GM19397 (cell line): ENCODE results near the gene KCNAB1.
"Not testable (repeated sequence)": the region's sequence is repeated elsewhere in the genome, so short reads cannot be mapped to it uniquely, and the experiment has no call there.

Experiments
- ATAC-seq: cut with Tn5 transposase; IDR thresholded peaks from one replicate; pipeline ENCODE4 v1.9.1; 2021; ENCODE audit warnings: mild to moderate bottlenecking, moderate library complexity; ENCODE audit not compliant: unreplicated experiment

The KCNAB1 gene

GRCh38 chr3:156554842-156555687, 434.7 kb downstream of the KCNAB1 start, which contains the start of gene SSR3:
TSS of gene SSR3 (minus strand) at chr3:156555117. CDS start at chr3:156555089, 28 bp downstream.
- peak; percentile 100 for ATAC-seq

GRCh38 chr3:156558389-156558788, 438.0 kb downstream of the KCNAB1 start:
- ATAC-seq, result no peak

GRCh38 chr3:156559321-156559720, 438.9 kb downstream of the KCNAB1 start:
- no peak for ATAC-seq

- no peak for ATAC-seq
These were observed 441.2 kb downstream of the KCNAB1 start for GRCh38 chr3:156561533-156561932.

DNA sequence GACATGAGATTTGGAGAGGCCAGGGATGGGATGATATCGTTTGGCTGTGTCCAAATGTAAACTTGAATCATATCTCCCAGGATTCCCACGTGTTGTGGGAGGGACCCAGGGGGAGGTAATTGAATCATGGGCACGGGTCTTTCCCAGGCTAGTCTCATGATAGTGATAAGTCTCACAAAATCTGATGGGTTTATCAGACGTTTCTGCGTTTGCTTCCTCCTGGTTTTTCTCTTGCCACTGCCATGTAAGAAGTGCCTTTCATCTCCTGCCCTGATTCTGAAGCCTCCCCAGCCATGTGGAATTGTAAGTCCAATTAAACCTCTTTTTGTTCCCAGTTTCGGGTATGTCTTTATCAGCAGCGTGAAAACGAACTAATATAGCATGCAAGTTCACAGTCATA, 442.1 kb downstream of the KCNAB1 start:
- ATAC-seq, result not testable (repeated sequence)

DNA sequence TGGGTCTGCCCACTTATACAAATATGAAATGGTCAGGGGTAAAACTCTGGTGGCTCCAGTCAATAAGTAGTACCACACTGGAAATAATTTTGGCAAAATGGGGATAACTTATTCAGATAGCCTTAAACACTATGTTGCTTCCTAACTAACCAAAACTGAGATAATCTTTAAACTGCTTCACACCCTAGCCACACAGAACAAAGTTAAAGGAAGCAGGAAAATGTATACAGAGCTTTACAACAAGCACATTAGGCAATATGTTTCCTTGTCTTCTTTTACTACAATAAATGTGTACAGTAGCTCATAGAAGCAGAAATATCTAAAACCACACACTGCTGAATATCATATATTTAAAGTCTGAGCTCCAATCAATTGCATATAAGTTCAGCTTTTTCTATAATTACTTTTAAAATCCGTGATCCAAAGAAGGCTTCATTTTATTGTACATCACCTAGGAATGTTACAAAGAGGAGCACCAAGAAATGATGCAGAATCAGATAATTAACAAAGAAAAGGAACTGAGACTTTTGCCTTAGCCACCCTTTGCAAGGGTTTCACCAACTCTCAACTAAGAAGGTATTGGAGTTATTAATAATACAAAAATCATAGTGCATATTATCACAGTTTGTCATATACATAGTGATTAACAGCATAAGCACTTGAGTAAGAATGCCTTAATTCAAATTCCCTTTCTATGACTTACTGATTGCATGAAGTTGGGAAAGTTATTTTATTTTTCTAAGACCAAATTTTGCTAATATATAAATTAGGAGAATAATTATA, 443.7 kb downstream of the KCNAB1 start:
- no peak for ATAC-seq

- not testable (repeated sequence) for ATAC-seq
These were observed 448.6 kb downstream of the KCNAB1 start for GRCh38 chr3:156569016-156569415.

- ATAC-seq, result not testable (repeated sequence)
These were observed 449.5 kb downstream of the KCNAB1 start for GRCh38 chr3:156569881-156570280.

GRCh38 chr3:156575641-156576040, 455.3 kb downstream of the KCNAB1 start:
- no peak for ATAC-seq

- ATAC-seq, result no peak
These were observed 455.7 kb downstream of the KCNAB1 start for GRCh38 chr3:156576051-156576450.

GRCh38 chr3:156576651-156577348, 456.4 kb downstream of the KCNAB1 start:
- no peak for ATAC-seq

GRCh38 chr3:156577736-156578135, 457.4 kb downstream of the KCNAB1 start:
- ATAC-seq, result no peak

DNA sequence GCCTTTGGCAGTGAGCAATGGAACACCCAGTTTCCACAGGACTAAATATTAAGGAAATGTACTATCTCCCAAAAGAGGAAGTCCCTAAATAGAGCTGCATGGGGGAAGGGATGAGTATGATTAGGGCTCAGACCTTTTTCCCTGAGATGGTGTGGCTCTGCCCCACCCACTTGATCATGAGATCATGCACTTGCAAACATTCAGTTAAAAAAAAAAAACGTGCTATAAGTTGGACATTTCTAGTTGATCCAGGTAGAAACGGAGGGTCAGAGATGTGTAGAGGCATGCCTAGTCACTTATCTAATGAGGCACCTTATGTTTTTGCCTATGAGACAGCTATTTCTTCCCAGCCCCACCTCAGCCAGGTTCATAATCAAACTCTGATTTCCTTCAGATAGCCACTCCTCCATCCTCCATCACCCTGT, 459.1 kb downstream of the KCNAB1 start:
- ATAC-seq, result no peak

- ATAC-seq, result no peak
These were observed 460.7 kb downstream of the KCNAB1 start for GRCh38 chr3:156581033-156581432.

DNA sequence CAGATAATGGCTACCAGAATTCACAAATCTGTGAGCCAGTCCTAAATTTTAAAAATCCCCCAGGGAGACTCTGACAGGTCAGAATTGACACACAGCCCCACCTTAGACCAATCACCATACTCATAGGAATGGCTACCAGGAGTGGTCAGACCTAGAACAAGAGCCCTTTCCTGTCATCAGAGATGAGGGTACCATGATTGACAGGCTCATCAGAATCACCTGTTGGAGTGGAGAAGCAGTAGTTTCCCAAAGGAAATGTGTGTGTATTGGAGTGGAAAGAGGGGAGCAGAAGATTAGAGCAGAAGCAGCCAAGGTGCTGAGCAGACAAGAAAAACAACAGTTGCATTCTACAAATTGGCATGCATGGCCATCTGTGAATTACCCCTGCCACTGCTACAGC, 461.6 kb downstream of the KCNAB1 start:
- peak; percentile 7 for ATAC-seq

DNA sequence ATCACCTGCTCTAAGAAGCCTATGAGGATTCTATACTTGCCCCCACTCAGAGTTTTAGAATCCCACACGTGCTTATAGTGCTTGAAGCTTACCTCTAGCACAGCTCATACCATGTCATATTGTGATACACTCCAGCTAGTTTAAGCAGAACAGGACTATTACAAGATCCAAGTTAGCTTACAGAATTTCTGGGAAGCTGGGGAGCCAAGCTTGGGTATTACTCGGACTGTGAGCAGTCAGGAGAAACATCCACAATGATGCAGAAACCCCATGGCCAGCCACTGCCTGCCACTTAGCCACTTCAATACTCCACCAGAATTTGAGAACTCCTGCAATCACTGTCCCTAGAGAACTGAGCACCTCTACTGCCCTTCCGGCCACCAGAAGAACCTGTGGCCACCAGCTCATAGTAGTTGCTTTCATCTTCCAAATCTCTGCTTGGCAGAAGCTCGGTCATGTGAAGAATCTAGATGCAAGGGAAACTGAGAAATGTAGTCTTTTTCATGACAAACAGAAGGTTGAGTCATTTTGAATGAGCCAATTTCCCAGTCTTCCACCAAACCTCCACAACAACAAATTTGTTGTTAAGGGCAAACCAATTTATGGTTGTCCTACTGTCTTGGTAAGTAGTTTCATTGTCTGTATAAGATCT, 462.3 kb downstream of the KCNAB1 start:
- peak; percentile 47 for ATAC-seq

- no peak for ATAC-seq
These were observed 463.1 kb downstream of the KCNAB1 start for GRCh38 chr3:156583469-156583868.

DNA sequence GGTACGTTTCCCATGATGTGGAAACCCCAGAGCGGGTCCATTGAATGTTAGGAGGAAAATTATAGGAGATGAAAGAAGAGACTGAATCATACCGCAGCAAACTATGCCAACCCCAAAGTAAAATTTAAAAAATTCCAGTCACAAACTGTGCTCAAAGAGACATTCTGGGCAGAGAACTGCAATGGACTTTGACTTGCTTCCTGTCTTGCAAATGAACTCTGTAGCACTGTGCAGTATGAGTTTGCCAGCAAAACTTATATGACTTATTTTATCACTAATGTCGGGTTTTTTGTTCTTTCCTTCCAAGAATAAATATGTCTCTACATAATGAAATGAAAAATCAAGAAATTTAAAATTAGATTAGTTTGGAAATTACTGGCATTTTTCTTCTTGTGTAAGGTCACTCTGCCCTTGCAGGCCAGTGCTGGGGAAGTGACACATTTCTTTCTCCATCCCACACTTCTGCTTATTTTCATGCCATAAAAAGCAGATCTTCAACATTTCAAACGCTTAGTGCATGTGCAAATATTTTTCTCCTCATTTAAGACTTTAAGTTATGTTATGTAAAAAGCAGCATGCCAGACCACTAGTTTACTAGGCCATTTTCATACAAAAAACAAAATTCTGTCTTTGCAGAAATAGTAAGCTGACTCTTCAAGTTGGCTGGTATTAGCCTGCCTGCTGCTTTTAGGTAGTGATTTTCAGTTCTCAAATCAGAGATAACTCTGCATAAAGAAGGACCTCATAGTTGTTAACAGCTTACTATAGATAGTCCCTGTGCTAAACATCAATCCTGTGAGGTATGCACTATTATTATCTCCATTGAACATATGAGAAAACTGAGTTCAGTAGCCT, 466.8 kb downstream of the KCNAB1 start:
- no peak for ATAC-seq

- no peak for ATAC-seq
These were observed 467.3 kb downstream of the KCNAB1 start for GRCh38 chr3:156587760-156588069.
